Inflammatory macrophage (primary cell): ENCODE data around the gene AFG1L.
"Not testable (repeated sequence)": the region's sequence is repeated elsewhere in the genome, so short reads cannot be mapped to it uniquely, and the experiment has no call there.

Source experiments
- DNase-seq, 2 donors: peaks; one replicate each; pipeline ENCODE4 v3.0.0-alpha.2; 2020 to 2022
- total RNA-seq, 18 experiments: gene quantifications; one replicate each; lab custom pipeline; 2026; ENCODE audit warnings: mixed read lengths in 6 of 18, inconsistent platforms in 2 of 18; lab: John Stamatoyannopoulos, UW

Gene AFG1L
- total RNA-seq = 5.1 to 17.2 (median 14.1) reads per million in 18 experiments

DNA sequence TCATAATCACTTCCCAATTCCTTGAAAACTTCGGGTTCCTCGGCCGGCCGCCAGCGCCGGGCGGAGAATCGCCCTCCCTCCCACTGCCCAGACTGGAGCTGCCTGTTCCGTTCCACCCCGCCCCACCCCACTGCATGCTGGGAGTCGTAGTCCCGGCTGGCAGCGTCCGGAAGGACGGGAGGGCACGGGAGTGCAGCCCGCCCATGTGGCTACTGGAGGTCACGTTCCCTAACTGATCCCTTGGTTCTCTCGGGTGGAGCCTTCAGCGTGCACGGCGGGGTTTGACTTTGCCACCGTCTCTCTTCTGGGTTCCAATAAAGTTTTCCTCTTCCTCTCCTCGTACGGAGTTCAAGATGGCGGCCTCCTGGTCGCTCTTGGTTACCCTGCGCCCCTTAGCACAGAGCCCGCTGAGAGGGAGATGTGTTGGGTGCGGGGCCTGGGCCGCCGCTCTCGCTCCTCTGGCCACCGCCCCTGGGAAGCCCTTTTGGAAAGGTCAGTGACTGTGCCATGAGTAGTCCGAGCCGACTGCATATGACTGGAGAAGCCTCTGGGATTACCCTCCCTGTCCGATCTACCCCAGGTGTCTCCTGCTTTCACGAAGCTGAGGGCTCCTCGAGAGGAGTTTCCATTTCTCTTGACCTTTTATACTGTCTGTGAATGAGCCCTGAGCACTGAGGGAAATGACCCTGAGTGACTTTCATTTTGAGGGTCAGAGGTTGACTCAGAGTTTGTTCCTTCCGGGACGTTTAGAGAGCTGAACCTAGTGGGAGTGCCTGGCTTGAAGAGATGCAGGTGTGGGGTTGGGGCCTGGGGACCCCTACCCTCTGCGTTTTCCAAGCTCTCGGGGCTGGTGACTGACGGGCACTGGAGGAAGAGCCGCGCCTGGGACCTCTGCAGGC is at the start of gene AFG1L:
Gene AFG1L (plus strand): TSS at position 328 of the 899 bp plus-strand sequence. CDS start 26 bp downstream, at position 354.
- DNase-seq = peak; percentile 93 to 94

DNA sequence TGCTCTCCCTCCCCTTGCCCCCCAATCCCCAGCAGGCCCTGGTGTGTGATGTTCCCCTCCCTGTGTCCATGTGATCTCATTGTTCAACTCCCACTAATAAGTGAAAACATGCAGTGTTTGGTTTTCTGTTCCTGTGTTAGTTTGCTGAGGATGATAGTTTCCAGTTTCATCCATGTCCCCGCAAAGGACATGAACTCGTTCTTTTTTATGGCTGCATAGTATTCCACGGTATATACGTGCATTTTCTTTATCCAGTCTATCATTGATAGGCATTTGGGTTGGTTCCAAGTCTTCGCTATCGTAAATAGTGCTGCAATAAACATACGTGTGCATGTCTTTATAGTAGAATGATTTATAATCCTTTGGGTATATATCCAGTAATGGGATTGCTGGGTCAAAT is 49.8 kb upstream of the AFG1L start:
- not testable (repeated sequence) for DNase-seq

DNA sequence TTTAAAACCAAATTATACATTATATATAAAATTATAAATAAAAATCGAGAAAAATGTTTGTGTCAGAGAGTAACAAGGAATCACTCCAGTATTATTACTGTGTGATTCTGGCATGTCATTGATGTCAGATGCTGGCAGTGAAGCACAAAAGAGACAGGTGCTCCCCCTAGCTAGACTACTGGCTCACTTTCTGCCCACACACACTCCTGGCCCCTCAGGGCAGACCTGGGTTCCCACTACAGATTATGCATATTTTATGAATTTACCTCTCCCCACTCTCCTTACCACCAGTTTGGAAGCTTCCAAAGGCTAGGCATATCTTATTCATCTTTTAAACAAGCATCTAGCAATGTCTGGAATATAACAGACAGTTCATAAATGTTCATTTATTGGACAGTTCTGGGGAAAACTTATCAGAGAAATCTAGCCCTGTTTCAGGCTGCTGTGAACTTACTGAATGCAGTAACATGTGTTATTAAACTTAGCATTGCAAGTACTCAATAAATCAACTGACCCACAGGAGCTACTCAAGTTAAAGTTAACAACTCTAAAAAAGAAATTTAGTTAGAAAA is 46.8 kb upstream of the AFG1L start:
- DNase-seq = no peak

DNA sequence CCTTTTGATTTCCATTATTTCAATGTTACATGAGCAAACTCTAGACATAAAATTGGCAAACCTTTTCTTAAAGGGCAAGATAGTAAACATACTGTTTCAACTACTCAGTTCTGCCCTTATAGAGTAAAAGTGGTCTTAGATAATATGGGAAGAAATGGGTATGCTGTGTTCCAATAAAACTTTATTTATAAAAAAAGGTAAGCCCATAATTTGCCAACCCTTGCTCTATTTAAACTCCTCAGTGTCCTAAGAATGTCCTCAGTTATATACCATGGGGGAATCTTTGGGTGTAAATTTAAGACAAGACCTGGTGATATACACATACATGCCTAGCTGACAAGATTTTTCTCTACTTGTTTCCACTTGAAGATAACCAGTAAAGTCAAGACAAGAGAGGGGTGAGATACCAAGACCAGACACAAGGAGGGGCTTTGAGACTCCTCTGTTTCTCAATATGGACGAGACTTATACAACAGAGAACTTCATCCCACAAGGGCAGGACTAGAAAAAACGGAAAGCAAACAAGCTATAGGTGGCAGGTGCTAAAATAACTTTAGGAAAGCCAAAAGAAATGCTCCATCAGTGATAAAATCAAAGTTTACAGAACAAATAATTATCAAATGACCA is 44.5 kb upstream of the AFG1L start:
- DNase-seq = peak; percentile 10 to 18

DNA sequence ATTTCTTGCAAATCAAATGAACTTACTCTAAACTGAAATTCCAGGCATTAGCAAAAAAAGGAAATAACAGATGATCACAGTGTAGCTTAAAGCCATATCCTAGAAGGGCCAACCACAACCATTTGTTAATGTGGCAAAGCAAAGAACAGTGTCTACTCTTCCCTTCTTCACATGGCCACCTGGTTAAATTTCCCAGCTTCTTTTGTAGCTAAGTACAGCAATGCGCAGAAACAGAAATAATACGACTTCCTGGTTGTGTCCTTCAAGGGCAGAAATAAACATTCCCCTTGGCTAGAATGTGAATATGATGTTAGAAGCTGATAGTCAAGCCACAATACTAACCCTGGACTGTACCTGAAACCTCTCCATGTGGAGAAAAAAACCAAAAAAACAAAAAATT is 43.6 kb upstream of the AFG1L start:
- DNase-seq = no peak

DNA sequence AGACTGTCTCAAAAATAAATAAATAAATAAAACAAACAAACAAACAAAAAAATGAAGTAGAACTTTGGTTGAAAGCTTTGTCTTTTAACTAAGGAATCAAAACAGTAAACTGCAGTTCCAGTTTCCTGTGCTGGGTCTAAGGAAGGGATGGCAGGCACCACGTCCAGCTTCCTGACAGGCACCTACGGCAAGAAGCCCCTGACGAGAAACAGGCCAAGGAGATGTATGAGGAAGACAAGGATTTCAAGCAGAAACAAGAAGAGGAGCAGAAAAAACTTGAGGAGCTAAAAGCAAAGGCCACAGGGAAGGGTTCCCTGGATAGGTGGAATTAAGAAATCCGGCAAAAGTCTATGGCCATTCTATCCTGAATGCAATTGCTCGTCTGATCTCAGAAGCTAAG is 42.8 kb upstream of the AFG1L start:
- DNase-seq = no peak

DNA sequence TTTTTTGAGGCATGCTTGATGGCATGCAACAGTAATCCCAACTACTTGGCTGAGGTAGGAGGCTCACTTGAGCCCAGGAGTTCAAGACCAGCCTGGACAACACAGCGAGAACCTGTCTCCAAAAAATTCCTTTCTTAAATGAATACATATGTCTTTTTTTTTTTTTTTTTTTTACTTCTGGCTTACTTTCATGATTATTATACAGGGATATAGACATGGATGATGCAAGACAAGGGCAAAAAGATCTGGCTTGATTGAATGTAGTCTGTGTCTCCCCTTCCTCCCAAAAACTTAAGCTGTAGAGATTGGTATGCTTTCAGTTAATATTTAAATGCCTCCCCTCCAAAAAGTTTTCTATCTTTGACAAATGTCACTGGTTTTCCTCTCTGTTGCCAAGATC is 41.6 kb upstream of the AFG1L start:
- DNase-seq = no peak

DNA sequence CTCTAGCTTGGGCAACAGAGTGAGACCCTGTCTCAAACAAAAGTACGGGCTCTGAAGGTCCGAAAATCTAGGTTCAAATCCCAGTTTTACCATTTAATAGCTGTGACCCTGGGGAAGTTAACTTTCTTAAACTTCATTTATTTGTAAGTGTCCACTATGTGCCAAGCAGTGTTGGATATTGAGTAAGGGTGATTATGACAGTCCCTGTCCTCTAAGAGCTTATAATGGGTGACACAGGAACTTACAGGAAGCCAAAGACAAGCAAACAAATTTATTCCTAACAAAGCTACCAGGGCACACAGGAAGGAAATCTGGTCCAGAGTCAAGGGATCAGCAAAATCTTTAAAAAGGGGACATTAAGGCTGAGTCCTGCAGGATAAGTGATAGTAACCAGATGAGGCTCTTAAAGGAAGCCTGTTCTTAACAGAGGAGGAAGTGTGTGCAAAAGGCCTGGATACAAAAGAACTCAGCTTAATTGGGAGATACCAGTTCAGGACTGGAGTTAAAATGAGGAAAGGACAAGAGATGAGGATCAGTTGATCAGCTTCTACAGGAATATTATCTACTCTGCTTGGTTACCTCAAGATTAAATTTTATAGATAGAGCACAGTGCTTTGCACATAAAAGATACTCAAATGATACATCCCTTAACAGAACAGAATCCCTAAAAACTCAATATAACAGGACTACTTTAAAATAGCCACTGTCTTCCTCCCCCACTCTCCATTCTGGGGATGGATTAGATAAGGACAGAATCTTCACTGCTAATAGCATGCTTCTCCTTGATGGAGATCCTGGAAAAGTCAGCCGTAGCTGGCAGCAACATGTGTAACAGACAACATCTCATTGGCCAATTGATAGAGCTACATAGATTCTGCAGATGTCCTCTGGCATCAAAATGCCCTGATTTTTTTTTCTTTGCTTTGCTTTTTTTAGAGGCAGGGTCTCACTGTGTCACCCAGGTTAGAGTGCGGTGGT is 40.1 kb upstream of the AFG1L start:
- DNase-seq = peak; percentile 70 to 85

DNA sequence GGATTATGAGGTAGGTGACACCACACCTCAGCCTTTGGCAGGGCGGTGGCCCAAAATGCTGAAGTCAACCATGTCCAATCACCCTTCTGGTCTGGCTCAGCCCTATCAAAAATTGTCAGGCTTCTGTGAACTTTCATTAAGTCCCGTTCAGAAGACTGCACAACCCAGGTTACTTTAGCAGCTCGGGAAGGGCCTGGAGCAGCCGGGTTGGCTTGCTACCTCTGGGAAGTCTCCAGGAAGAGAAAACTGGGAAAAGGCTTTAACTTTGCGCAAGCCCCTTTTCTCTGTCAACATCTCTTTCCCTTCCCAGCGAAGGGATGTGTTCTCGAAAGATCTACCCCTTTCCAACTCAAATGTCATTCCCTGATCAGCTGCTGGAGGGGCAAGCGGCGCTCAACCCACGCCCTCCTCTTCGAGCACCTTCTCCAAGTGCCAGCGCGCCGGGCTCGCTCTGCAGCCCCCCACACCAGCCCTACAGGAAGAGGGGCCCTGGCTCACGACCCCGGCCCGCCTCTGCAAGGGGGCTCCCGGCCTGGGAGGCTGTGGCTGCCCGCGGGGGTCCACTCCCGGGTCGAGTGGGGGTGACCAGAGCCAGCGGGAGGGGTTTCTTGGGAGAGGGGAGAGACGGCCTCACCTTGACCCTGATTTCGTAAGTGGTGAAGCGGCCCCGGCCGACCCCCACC is 34.6 kb upstream of the AFG1L start:
- peak; percentile 29 to 51 for DNase-seq

DNA sequence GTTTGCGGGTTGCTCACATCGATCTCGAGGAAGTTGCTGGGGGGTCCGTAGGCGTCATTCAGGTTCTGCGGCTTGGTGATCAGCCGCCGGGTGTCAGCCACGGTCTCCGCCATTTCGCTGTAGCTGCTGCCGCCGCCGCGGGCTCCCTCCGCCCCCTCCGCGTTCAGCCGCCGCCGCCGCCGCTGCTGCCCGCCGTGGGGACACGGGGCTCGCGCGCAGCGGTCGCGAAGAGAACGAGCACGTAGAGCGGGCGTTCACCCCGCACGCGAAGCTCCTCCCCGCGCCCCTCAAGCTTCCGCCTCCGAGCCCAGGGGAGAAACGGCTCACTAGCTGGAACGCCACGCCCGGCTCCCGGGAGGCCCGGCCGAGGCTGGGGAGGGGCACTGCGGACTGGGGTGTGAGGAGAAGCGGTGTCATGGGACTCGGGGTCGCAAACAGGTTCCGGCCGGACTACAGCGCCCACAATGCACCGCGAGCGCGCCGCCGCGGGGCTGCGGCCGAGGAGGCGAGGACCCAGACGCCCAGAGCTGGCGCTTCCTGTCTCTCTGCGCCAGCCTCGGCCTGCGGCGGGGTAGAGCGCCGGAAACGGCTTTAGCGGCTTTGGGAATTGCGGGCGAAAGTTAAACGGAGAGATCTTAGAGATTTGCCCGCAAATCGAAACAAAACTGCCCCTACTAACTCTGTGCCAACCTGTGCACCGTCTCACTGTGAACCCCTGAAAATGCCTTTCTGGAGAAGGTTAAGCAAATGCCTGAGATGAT is 33.9 kb upstream of the AFG1L start, which contains the start of gene SNX3:
Gene SNX3 (minus strand): TSS at position 232 of the 761 bp plus-strand sequence. CDS start 119 bp downstream, at position 113.
- DNase-seq = peak; percentile 95 to 96

DNA sequence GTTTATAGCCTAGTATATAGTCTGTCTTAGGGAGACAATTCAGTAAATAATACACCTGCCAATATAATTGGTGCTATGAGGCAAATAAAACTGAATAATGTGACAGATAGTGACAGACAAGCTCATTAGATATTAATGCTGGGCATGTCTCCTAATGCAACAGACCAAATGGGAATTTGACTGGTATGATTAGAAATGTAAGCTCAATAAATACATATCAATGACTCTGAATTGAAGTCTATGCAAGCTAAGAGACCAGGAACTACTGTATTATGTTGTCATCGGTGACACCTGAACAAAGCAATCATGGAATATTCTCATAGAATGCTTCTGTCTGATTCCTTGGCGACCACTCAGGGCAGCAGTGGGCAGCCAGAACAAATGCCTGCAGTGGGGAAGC is 31.5 kb upstream of the AFG1L start:
- DNase-seq = no peak

DNA sequence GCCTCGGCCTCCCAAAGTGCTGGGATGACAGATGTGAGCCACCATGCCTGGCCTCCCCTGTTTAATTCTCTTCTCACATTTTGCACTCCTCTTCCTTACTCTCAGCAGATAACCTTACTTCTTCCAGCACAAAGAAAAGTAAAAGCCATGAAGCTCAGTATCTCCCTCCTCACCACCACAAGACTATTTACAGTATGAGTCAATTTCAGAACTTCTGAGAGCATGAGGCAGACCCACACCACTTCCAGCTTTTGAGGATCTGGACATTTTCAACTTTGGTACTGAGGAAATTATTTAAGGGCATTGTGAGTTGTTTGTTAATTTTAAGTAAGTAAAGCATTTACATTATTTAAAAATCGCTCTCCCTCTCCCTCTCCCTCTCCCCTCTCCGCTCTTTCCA is 26.0 kb upstream of the AFG1L start:
- DNase-seq = no peak

DNA sequence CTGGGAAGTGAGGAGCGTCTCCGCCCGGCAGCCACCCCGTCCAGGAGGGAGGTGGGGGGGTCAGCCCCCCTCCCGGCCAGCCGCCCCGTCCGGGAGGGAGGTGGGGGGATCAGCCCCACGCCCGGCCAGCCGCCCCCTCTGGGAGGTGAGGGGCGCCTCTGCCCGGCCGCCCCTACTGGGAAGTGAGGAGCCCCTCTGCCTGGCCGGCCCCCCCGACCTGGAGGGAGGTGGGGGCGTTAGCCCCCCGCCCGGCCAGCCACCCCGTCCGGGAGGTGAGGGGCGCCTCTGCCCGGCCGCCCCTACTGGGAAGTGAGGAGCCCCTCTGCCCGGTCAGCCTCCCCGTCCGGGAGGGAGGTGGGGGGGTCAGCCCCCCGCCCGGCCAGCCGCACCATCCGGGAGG is 24.9 kb upstream of the AFG1L start:
- not testable (repeated sequence) for DNase-seq

DNA sequence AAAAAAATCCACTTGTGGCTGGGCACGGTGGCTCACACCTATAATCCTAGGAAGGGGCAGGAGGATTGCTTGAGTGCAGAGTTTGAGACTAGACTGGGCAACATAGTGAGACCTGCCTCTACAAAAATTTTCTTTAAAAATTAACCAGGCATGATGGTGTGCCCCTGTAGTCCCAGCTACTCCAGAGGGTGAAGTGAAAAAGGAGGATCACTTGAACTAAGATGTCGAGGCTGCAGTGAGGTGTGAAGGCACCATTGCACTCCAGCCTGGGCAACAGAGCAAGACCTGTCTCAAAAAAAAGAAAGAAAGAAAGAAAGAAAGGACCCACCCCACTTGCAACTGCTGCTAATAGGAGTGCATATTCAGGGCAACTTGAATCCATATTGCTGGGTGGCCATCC is 20.3 kb upstream of the AFG1L start:
- DNase-seq = no peak

DNA sequence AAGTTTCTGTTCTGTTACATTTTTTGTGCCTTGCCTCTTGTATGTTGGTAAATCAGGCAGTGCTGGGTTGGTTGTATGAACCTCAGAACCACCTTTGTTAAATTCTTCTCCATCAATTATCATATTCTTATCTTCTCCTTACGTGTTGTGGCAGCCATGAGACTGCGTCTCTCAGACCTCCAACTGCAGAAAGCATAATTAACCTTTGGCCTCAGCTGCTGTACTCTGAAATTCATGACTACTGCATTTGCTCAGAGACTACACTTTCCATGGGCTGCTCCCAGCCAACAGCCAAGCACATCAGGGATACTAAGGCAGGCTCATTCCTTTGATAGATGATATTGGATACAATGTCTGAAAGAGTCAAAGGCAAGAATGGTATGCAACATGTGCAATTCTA is 18.9 kb upstream of the AFG1L start:
- DNase-seq = no peak

DNA sequence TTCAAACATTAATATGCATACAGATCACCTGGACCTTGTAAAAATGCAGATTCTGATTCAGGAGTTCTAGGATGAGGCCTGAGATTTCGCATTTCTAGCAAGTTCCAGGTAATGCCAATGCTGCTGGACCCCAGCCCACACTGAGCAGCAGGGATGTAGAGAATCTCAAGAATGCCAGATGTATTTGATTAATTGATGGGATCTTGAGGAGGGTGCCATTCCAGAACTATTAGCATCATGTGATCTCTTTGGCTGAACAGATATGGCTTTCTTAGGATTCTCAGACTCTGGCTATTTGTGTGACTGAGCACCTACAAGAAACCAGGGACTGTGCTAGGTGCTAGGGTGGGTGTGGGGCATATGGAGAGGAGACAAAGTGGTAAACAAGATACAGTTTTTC is 17.6 kb upstream of the AFG1L start:
- no peak for DNase-seq

DNA sequence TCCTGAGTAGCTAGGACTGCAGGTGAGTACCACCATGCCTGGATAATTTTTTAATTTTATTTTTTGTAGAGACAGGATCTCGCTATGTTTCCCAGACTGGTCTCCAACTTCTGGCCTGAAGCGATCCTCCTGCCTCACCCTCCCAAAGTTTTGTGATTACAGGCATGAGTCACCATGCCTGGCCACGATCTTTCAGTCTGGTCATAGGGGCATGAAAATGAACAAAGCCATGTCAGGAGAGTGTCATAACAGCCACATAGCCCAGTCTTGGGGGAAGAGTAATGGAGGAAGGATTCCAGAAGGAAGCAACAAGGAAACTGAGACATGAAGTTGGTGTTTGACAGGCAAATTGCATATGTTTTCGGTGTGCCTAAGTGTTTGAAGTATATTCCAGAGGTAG is 17.0 kb upstream of the AFG1L start:
- no peak for DNase-seq

DNA sequence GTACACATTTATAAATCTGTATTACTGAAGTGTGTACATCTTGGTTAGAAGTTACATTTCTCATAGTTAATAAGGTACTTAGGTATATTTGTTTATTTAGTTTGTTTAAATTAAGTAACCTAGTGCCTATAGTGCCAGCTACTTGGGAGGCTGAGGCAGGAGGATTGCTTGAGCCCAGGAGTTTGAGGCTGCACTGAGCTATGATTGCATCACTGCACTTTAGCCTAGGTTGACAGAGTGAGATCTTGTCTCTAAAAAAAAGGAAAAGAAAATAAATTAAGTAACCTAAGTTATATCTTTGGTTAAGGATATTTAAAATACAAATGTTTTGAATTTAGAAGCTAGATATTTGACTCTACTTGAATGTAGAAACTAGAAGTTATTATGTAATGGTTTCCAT is 9.5 kb upstream of the AFG1L start:
- no peak for DNase-seq

DNA sequence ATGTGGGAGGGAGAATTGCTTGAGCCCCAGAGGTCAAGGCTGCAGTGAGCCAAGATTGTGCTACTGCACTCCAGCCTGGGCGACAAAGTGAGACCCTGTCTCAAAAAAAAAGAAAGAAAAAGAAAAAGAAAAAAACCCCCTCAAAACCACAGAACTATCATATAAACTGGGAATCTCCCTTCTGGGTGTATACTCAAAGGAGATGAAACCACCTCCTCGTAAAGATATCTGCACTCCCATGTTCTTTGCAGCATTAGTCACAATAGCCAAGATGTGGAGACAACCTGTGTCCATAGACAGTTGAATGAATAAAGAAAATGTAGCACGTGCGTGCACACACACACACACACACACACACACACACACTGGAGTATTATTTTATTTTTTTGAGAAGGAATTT is 8.5 kb upstream of the AFG1L start:
- DNase-seq = no peak

DNA sequence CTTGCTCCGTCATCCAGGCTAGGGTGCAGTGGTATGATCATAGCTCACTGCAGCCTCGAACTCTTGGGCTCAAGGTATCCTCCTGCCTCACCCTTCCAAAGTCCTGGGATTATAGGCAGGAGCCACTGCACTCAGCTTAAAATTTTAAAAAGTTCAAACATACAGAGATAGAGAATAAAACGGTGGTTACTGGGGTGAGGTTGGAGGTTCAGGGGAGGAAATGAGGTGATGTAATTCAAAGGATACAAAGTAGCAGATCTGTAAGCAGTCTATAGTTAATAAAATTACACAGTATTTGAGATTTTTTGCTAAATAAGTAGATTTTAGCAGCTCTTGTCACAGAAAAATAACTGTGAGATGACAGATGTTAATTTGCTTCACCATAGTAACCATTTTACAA is 7.5 kb upstream of the AFG1L start:
- DNase-seq = no peak

DNA sequence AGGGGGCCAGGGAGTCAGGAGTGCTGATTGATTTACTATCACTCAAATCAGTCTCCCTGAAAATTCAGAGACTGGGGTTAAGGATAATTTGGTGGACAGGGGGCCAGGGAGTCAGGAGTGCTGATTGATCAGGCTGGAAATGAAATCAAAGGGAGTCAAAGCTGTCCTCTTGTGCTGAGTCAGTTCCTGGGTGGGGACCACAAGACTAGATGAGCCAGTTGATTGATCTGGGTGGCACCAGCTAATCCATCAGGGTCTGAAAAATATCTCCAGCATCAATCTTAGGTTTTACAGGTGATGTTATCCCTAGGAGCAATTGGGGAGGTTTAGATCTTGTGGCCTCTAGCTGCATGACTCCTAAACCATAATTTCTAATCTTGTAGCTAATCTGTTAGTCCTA is 6.1 kb upstream of the AFG1L start:
- no peak for DNase-seq
